HCT116 (cell line): ENCODE measurements around the gene MOK. TPM values are rescaled to one million over a fixed set of nuclear protein-coding genes. Genes with fewer than 3 reads are reported as not detected.

ENCODE experiments used
- ATAC-seq: fragments of 200-7000 bp; cut with Tn5 transposase; 2 replicates; pipeline ENCODE4 v1.9.1; 2020; ENCODE audit warnings: mild to moderate bottlenecking, moderate library complexity
- BruUV-seq: library from RNA; stranded (reverse); fragments of 400-500 nt; replicated peaks from 2 replicates; lab custom pipeline; 2021; lab: Mats Ljungman, UMichigan
- CTCF ChIA-PET: fragments of 300-600 bp; sonication (Branson Sonifier 250); formaldehyde crosslinking; loops from one replicate; lab custom pipeline; 2021; ENCODE audit warnings: antibody characterized with exemption; lab: Charles Lee
- POLR2A ChIA-PET: fragments of 300-600, 350-600 bp; sonication (Branson Sonifier 250); formaldehyde crosslinking; loops from one replicate; lab custom pipeline; 2021; ENCODE audit warnings: antibody characterized with exemption; lab: Charles Lee
- RAD21 ChIA-PET, 2 experiments: fragments of 300-600 bp; sonication (Branson Sonifier 250); formaldehyde crosslinking; loops; one replicate each; lab custom pipeline; 2023; ENCODE audit warnings: low total read pairs in 2 of 2; ENCODE audit not compliant: uncharacterized antibody in 2 of 2, unreplicated experiment in 2 of 2, low non-redundant PET in 1 of 2; lab: Charles Lee
- DNase-seq: peaks from one replicate; pipeline ENCODE4 v3.0.0-alpha.2; 2010; ENCODE audit warnings: low read depth, low spot score
- H2AFZ ChIP-seq: fragments of 200-600 bp; shearing (Covaris generic), sonication (generic); 2 replicates; pipeline ENCODE4 v1.6.1; 2017; ENCODE audit warnings: low read depth, mixed run types, mixed read lengths, antibody characterized with exemption, low read length; ENCODE audit not compliant: poor library complexity, severe bottlenecking
- H3K27ac ChIP-seq: 2 replicates; pipeline ENCODE4 v1.5.1; 2012; ENCODE audit warnings: low read depth, low read length
- H3K27me3 ChIP-seq: fragments of 200-600 bp; sonication (generic); 2 replicates; pipeline ENCODE4 v1.6.1; 2016; ENCODE audit warnings: mixed run types, low read length, mixed read lengths; ENCODE audit not compliant: insufficient read depth
- H3K36me3 ChIP-seq, 2 experiments: fragments of 200-500 bp in 1 of 2; fragments of 200-600 bp in 1 of 2; sonication (Bioruptor generic) in 1 of 2; sonication (generic) in 1 of 2; 2 replicates each; pipeline versions ENCODE4 v1.5.1 to v1.6.1; 2014 to 2016; ENCODE audit warnings: low read length in 2 of 2, inconsistent platforms in 1 of 2, mixed read lengths in 1 of 2, mixed run types in 1 of 2; ENCODE audit not compliant: insufficient read depth in 2 of 2, control insufficient read depth in 1 of 2
- H3K4me1 ChIP-seq, 2 experiments: fragments of 200-600 bp in 1 of 2; sonication (generic) in 1 of 2; 2 replicates each; pipeline versions ENCODE4 v1.5.1 to v1.6.1; 2012 to 2017; ENCODE audit warnings: low read length in 2 of 2, inconsistent platforms in 1 of 2, mild to moderate bottlenecking in 1 of 2, mixed read lengths in 1 of 2, mixed run types in 1 of 2, moderate library complexity in 1 of 2; ENCODE audit not compliant: insufficient read depth in 2 of 2, control insufficient read depth in 1 of 2
- H3K4me2 ChIP-seq: fragments of 200-600 bp; sonication (generic); 2 replicates; pipeline ENCODE4 v1.6.1; 2017; ENCODE audit warnings: mixed run types, low read length, mixed read lengths
- H3K4me3 ChIP-seq, 2 experiments: fragments of 200-600 bp in 1 of 2; sonication (generic) in 1 of 2; replicated peaks in 1 of 2; 2 replicates each; pipeline ENCODE4 v1.5.1; 2011 to 2016; ENCODE audit warnings: low read length in 2 of 2, control low read depth in 1 of 2, low read depth in 1 of 2, mild to moderate bottlenecking in 1 of 2, mixed read lengths in 1 of 2, mixed run types in 1 of 2
- H3K79me2 ChIP-seq: fragments of 200-600 bp; sonication (generic); 2 replicates; pipeline ENCODE4 v1.6.1; 2017; ENCODE audit warnings: mild to moderate bottlenecking, mixed run types, low read length, moderate library complexity, mixed read lengths; ENCODE audit not compliant: insufficient read depth
- H3K9ac ChIP-seq: fragments of 200-600 bp; sonication (generic); 2 replicates; pipeline ENCODE4 v1.6.1; 2016; ENCODE audit warnings: low read length, mixed read lengths
- H3K9me2 ChIP-seq: fragments of 200-600 bp; sonication (generic), shearing (Covaris generic); 2 replicates; pipeline ENCODE4 v1.6.1; 2017; ENCODE audit warnings: mixed run types, mild to moderate bottlenecking, moderate library complexity; ENCODE audit not compliant: insufficient read depth
- H3K9me3 ChIP-seq, 2 experiments: fragments of 200-500 bp in 1 of 2; fragments of 200-600 bp in 1 of 2; sonication (Bioruptor generic) in 1 of 2; sonication (generic) in 1 of 2; 2 replicates each; pipeline ENCODE4 v1.6.1; 2014 to 2017; ENCODE audit warnings: low read length in 2 of 2, mixed read lengths in 2 of 2, inconsistent platforms in 1 of 2, low read depth in 1 of 2, mild to moderate bottlenecking in 1 of 2, mixed run types in 1 of 2, moderate library complexity in 1 of 2; ENCODE audit not compliant: control insufficient read depth in 1 of 2, insufficient read depth in 1 of 2
- H4K20me1 ChIP-seq: fragments of 200-600 bp; sonication (generic), shearing (Covaris generic); 2 replicates; pipeline ENCODE4 v1.6.1; 2017; ENCODE audit warnings: mixed run types, mild to moderate bottlenecking, moderate library complexity; ENCODE audit not compliant: insufficient read depth
- CEBPB ChIP-seq: IDR thresholded peaks from 2 replicates; pipeline ENCODE4 v1.6.1; 2012; ENCODE audit warnings: low read depth
- CTCF ChIP-seq, 3 experiments: fragments of 200-600 bp in 1 of 3; sonication (generic) in 1 of 3; IDR thresholded peaks in 2 of 3; conservative IDR thresholded peaks in 1 of 3; 2 replicates each; pipeline ENCODE4 v1.5.1; 2012 to 2017; ENCODE audit warnings: low read depth in 2 of 3, low read length in 2 of 3, antibody characterized with exemption in 1 of 3, borderline replicate concordance in 1 of 3, control low read depth in 1 of 3, mild to moderate bottlenecking in 1 of 3, mixed read lengths in 1 of 3, mixed run types in 1 of 3, moderate library complexity in 1 of 3; ENCODE audit not compliant: insufficient read depth in 1 of 3
- EGR1 ChIP-seq: IDR thresholded peaks from 2 replicates; pipeline ENCODE4 v1.6.1; 2012; ENCODE audit warnings: low read depth
- ELF1 ChIP-seq: IDR thresholded peaks from 2 replicates; pipeline ENCODE4 v1.6.1; 2012; ENCODE audit warnings: low read depth, borderline replicate concordance
- EZH2phosphoT487 ChIP-seq: fragments of 200-600 bp; IDR thresholded peaks from 2 replicates; pipeline ENCODE4 v1.6.1; 2018; ENCODE audit warnings: antibody characterized with exemption, borderline replicate concordance
- FOSL1 ChIP-seq: IDR thresholded peaks from 2 replicates; pipeline ENCODE4 v1.6.1; 2012; ENCODE audit warnings: low read depth
- JUND ChIP-seq: IDR thresholded peaks from 2 replicates; pipeline ENCODE4 v1.6.1; 2012
- POLR2A ChIP-seq: IDR thresholded peaks from 2 replicates; pipeline ENCODE4 v1.7.0; 2011; ENCODE audit warnings: borderline replicate concordance; ENCODE audit not compliant: insufficient read depth, insufficient read length; ENCODE audit errors: extremely low read depth
- POLR2AphosphoS5 ChIP-seq: IDR thresholded peaks from 2 replicates; pipeline ENCODE4 v1.6.1; 2011; ENCODE audit warnings: mild to moderate bottlenecking, low read depth, low read length, moderate library complexity
- RAD21 ChIP-seq: IDR thresholded peaks from 2 replicates; pipeline ENCODE4 v1.6.1; 2012; ENCODE audit warnings: low read depth, mild to moderate bottlenecking
- SIN3A ChIP-seq: IDR thresholded peaks from 2 replicates; pipeline ENCODE4 v1.6.1; 2012; ENCODE audit warnings: low read depth
- SP1 ChIP-seq: IDR thresholded peaks from 2 replicates; pipeline ENCODE4 v1.6.1; 2012; ENCODE audit warnings: low read depth
- TCF7L2 ChIP-seq: IDR thresholded peaks from 2 replicates; pipeline ENCODE4 v1.7.0; 2011; ENCODE audit warnings: borderline replicate concordance, inconsistent platforms; ENCODE audit not compliant: insufficient read depth, insufficient read length; ENCODE audit errors: extremely low read depth
- ZFX ChIP-seq: fragments of 450-650 bp; IDR thresholded peaks from 2 replicates; pipeline ENCODE4 v1.6.1; 2017
- ZNF274 ChIP-seq: fragments of 200-500 bp; sonication (Bioruptor generic); IDR thresholded peaks from 2 replicates; pipeline ENCODE4 v1.6.1; 2014; ENCODE audit warnings: mild to moderate bottlenecking, low read depth, low read length, inconsistent platforms
- intact Hi-C: fragments of 100-400 bp; cut with micrococcal nuclease; formaldehyde crosslinking; loops from 2 replicates; pipeline ENCODE4 v1.10.0; 2022
- total RNA-seq: library from RNA; stranded (reverse); gene quantifications from one replicate; pipeline ENCODE4 v1.2.1, GENCODE V29; 2021; ENCODE audit not compliant: unreplicated experiment
- TF ChIP-seq, protein P1 (sequence below): IDR thresholded peaks from 2 replicates; pipeline ENCODE4 v1.6.1; 2012; ENCODE audit warnings: low read depth
- TF ChIP-seq, protein P2 (sequence below): IDR thresholded peaks from 2 replicates; pipeline ENCODE4 v1.6.1; 2012

MOK gene
- total RNA-seq, 1 experiment from 2014 or later, result 9.4 TPM

GRCh38 chr14:102205560-102205959 is 99.4 kb downstream of the MOK start:
- DNase-seq (no peak), ATAC-seq (no peak)
- intact Hi-C loops, result no loop called here
- ChIA-PET RAD21 (no interaction called here), CTCF (no interaction called here), POLR2A (no interaction called here)
- Histone ChIP-seq H3K36me3 (peaks cover 0 to 2% of the 10 kb centered on the region in 2 experiments; a peak in 2 of 4 replicates), H3K9ac (no peak overlapping the region), H3K9me3 (no peaks in the 10 kb centered on the region), H4K20me1 (no peaks in the 10 kb centered on the region), H3K9me2 (no peaks in the 10 kb centered on the region), H2AFZ (no peak overlapping the region), H3K27ac (no peak overlapping the region), H3K27me3 (no peaks in the 10 kb centered on the region), H3K4me2 (no peak overlapping the region), H3K79me2 (peaks cover 24% of the 10 kb centered on the region; the same call in 1 of the 2 replicates), H3K4me1 (no peaks in the 10 kb centered on the region), H3K4me3 (no peak overlapping the region)
- TF ChIP-seq TCF7L2 (no peak), POLR2AphosphoS5 (no peak), POLR2A (no peak), ZFX (no peak), EZH2phosphoT487 (no peak), ELF1 (no peak), RAD21 (no peak), ZNF274 (no peak), FOSL1 (no peak), CEBPB (no peak), SIN3A (no peak), EGR1 (no peak), JUND (no peak), SP1 (no peak), CTCF (IDR thresholded peaks at IDR 0.05 in 2 of 3, conservative IDR thresholded peaks at IDR 0.05 in 1 of 3; ENCODE audit: borderline replicate concordance in 1 of 3, insufficient read depth in 1 of 3, low read depth in 2 of 3, low read length in 2 of 3) (no peak)
- TF ChIP-seq, protein P1, sequence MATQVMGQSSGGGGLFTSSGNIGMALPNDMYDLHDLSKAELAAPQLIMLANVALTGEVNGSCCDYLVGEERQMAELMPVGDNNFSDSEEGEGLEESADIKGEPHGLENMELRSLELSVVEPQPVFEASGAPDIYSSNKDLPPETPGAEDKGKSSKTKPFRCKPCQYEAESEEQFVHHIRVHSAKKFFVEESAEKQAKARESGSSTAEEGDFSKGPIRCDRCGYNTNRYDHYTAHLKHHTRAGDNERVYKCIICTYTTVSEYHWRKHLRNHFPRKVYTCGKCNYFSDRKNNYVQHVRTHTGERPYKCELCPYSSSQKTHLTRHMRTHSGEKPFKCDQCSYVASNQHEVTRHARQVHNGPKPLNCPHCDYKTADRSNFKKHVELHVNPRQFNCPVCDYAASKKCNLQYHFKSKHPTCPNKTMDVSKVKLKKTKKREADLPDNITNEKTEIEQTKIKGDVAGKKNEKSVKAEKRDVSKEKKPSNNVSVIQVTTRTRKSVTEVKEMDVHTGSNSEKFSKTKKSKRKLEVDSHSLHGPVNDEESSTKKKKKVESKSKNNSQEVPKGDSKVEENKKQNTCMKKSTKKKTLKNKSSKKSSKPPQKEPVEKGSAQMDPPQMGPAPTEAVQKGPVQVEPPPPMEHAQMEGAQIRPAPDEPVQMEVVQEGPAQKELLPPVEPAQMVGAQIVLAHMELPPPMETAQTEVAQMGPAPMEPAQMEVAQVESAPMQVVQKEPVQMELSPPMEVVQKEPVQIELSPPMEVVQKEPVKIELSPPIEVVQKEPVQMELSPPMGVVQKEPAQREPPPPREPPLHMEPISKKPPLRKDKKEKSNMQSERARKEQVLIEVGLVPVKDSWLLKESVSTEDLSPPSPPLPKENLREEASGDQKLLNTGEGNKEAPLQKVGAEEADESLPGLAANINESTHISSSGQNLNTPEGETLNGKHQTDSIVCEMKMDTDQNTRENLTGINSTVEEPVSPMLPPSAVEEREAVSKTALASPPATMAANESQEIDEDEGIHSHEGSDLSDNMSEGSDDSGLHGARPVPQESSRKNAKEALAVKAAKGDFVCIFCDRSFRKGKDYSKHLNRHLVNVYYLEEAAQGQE, result no peak
- TF ChIP-seq, protein P2, sequence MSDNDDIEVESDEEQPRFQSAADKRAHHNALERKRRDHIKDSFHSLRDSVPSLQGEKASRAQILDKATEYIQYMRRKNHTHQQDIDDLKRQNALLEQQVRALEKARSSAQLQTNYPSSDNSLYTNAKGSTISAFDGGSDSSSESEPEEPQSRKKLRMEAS, result no peak
- no TSS peak for BruUV-seq
